ENCODE results near the gene MAP3K7CL. TPM values are rescaled to one million over a fixed set of nuclear protein-coding genes. Genes with fewer than 3 reads are reported as not detected.

Gene MAP3K7CL
- total RNA-seq, 1 experiment from 2014 or later: 0.31 TPM

- DNase-seq (ENCODE audit: low read depth, low spot score) (no peak), ATAC-seq (no peak)
- TF ChIP-seq POLR2AphosphoS5 (IDR thresholded peaks at IDR 0.05; ENCODE audit: low read depth, low read length) (no peak), REST (IDR thresholded peaks at IDR 0.05; ENCODE audit: insufficient read depth in 1 of 2, low read depth in 2 of 2, low read length in 1 of 2) (no peak), SIN3A (IDR thresholded peaks at IDR 0.05; ENCODE audit: borderline replicate concordance, insufficient read depth, low read depth, low read length) (no peak), CTCF (IDR thresholded peaks at IDR 0.05) (no peak), TCF7L2 (IDR thresholded peaks at IDR 0.05; ENCODE audit: low read depth, low read length) (no peak)
- in situ Hi-C loops (cut with HindIII; ENCODE audit: low pct_unique_long_range_greater_than_20kb, low sequenced_read_pairs): no loop called here
- ChIA-PET POLR2A (interaction anchor here (0.5 to 0.6 kb wide), 3 partner anchors 41 to 79 kb away, joined by 3 to 8 read pairs (median 5); no protein-coding TSS in a partner anchor), CTCF (no interaction called here)
- no peaks in the 10 kb centered on the region for H3K9me3 ChIP-seq (ENCODE audit: control insufficient read depth, insufficient read depth, low read depth, low read length)
- intact Hi-C loops (cut with micrococcal nuclease; ENCODE audit: unreplicated experiment): no loop called here
- no peaks in the 10 kb centered on the region for H3K27me3 ChIP-seq (ENCODE audit: control insufficient read depth, insufficient read depth, low read length)
- H3K36me3 ChIP-seq (ENCODE audit: control insufficient read depth, insufficient read depth, low read length): no peaks in the 10 kb centered on the region
- H3K27ac ChIP-seq (ENCODE audit: low read length): no peak overlapping the region
- BruUV-seq (replicated peaks): no TSS peak
- no peak overlapping the region for H3K4me3 ChIP-seq (ENCODE audit: low read depth in 2 of 2, low read length in 2 of 2)
- no peaks in the 10 kb centered on the region; the same call in 1 of the 2 replicates for H3K4me1 ChIP-seq (ENCODE audit: control insufficient read depth, insufficient read depth, low read length)
Observed at GRCh38 chr21:29176471-29177120, 46.2 kb downstream of the MAP3K7CL start.

GRCh38 chr21:29177800-29178199 is 47.4 kb downstream of the MAP3K7CL start:
- no peaks in the 10 kb centered on the region for H3K27me3 ChIP-seq (ENCODE audit: control insufficient read depth, insufficient read depth, low read length)
- no peak for ATAC-seq
- H3K36me3 ChIP-seq (ENCODE audit: control insufficient read depth, insufficient read depth, low read length): no peaks in the 10 kb centered on the region
- intact Hi-C loops (cut with micrococcal nuclease; ENCODE audit: unreplicated experiment): no loop called here
- no peak overlapping the region for H3K4me3 ChIP-seq (ENCODE audit: low read depth in 2 of 2, low read length in 2 of 2)
- TF ChIP-seq SIN3A (IDR thresholded peaks at IDR 0.05; ENCODE audit: borderline replicate concordance, insufficient read depth, low read depth, low read length) (no peak), POLR2AphosphoS5 (IDR thresholded peaks at IDR 0.05; ENCODE audit: low read depth, low read length) (no peak), TCF7L2 (IDR thresholded peaks at IDR 0.05; ENCODE audit: low read depth, low read length) (no peak), CTCF (IDR thresholded peaks at IDR 0.05) (no peak), REST (IDR thresholded peaks at IDR 0.05; ENCODE audit: insufficient read depth in 1 of 2, low read depth in 2 of 2, low read length in 1 of 2) (no peak)
- H3K27ac ChIP-seq (ENCODE audit: low read length): no peak overlapping the region
- H3K9me3 ChIP-seq (ENCODE audit: control insufficient read depth, insufficient read depth, low read depth, low read length): no peaks in the 10 kb centered on the region
- in situ Hi-C loops (cut with HindIII; ENCODE audit: low pct_unique_long_range_greater_than_20kb, low sequenced_read_pairs): no loop called here
- ChIA-PET CTCF (no interaction called here), POLR2A (no interaction called here)
- BruUV-seq (replicated peaks): no TSS peak
- H3K4me1 ChIP-seq (ENCODE audit: control insufficient read depth, insufficient read depth, low read length): no peaks in the 10 kb centered on the region; the same call in 1 of the 2 replicates
- DNase-seq (ENCODE audit: low read depth, low spot score): no peak

Measured in Panc1 (cell line).